Pancreas (tissue), 10 donors: ENCODE measurements around the gene FZD7. TPM values are rescaled to one million over a fixed set of nuclear protein-coding genes. Genes with fewer than 3 reads are reported as not detected.

Experiments used
- ATAC-seq, 4 donors: fragments of 200-7000 bp; cut with Tn5 transposase; one replicate each; pipeline versions ENCODE4 v1.8.0 to v1.9.1; 2020; ENCODE audit warnings: mild to moderate bottlenecking in 4 of 4, moderate library complexity in 4 of 4
- DNase-seq, 6 donors: peaks; one replicate each; pipeline ENCODE4 v3.0.0-alpha.2; 2020
- FAIRE-seq: peaks from 2 replicates; lab custom pipeline; 2012; peaks lifted over from hg19 to GRCh38; lab: Jason Lieb, UNC
- H3K27ac ChIP-seq, 4 donors: fragments of 200-600 bp; sonication (generic); 1 replicate in 3 of 4; 2 replicates in 1 of 4; pipeline versions ENCODE4 v1.5.0 to v1.8.0; 2020
- H3K27me3 ChIP-seq, 4 donors: fragments of 200-600 bp; one replicate each; pipeline ENCODE4 v1.8.0; 2021
- H3K36me3 ChIP-seq, 3 donors: fragments of 200-600 bp; sonication (generic) in 1 of 3; one replicate each; pipeline versions ENCODE4 v1.5.0 to v1.8.0; 2020 to 2021
- H3K4me1 ChIP-seq, 3 donors: fragments of 200-600 bp; one replicate each; pipeline ENCODE4 v1.8.0; 2021
- H3K4me3 ChIP-seq, 4 donors: fragments of 200-600 bp; sonication (generic) in 2 of 4; one replicate each; pipeline versions ENCODE4 v1.5.0 to v1.8.0; 2020 to 2021
- H3K9me3 ChIP-seq, 4 donors: fragments of 200-600 bp; one replicate each; pipeline ENCODE4 v1.8.0; 2021
- CTCF ChIP-seq, 4 donors: fragments of 200-600 bp; sonication (generic) in 3 of 4; IDR thresholded peaks; one replicate each; pipeline versions ENCODE4 v1.5.0 to v1.8.0; 2021; ENCODE audit warnings: antibody characterized with exemption in 4 of 4
- WGBS, 2 donors: extraction: QIAGEN DNeasy Blood & Tissue Kit; methylation state at CpG; one replicate each; pipeline ENCODE4 v1.1.7; 2013; 5-methylcytosine and 5-hydroxymethylcytosine counted together
- intact Hi-C, 3 donors: fragments of 100-400 bp; cut with DNase I; formaldehyde crosslinking; loops; one replicate each; pipeline versions ENCODE4 v1.11.1 to v1.14.2; 2022
- polyA plus RNA-seq, 2 donors: library from polyadenylated mRNA; stranded (reverse); fragments of 200-250 nt; gene quantifications; one replicate each; pipeline ENCODE4 v1.2.3, GENCODE V29; 2013
- total RNA-seq, 6 donors: library from RNA; stranded (reverse); fragmentation: NEBNext Ultra II Directional in 4 of 6; extraction: Animal tissue kit (Norgen Biotek cat#: 25700) in 4 of 6; gene quantifications; one replicate each; pipeline versions ENCODE4 v1.2.1 to v1.2.4, GENCODE V29; 2021 to 2023
- donor health status: healthy with polysubstance abuse.
- donor health status: DM: no; HTN: no; CAD: no; lungs with moderate emphysema.
- donor health status: DM: no; HTN: no; CAD: no.
- donor health status: control.
- donor health status: control.
- donor health status: Bipolar disorder and iron deficiency.
- donor health status: DM: yes; HTN: yes; CAD: no.
- donor health status: DM: no; HTN: no; CAD: no.
- donor health status: DM: no; HTN: no; CAD: no.
- donor health status: DM: yes; HTN: yes; CAD: no.

Gene FZD7
- total and polyA plus RNA-seq, 8 donors: 0.53 to 5.2 (median 1.1) TPM

- 79 to 85% methylated on average over 3 of the region's 3 CpGs for WGBS, 2 donors
- intact Hi-C loops: no loop called here
- no peak for TF ChIP-seq CTCF (IDR thresholded peaks at IDR 0.05)
- no peak for FAIRE-seq
- Histone ChIP-seq H3K9me3 (no peaks in the 10 kb centered on the region), H3K4me3 (no peak overlapping the region), H3K27ac (no peak overlapping the region), H3K27me3 (no peaks in the 10 kb centered on the region), H3K4me1 (no peaks in the 10 kb centered on the region), H3K36me3 (no peaks in the 10 kb centered on the region)
- no peak for DNase-seq
- ATAC-seq: no peak
Measured at GRCh38 chr2:202060218-202060617, 26.6 kb downstream of the FZD7 start.

- no peaks in the 10 kb centered on the region for H3K4me1 ChIP-seq
- H3K9me3 ChIP-seq: no peaks in the 10 kb centered on the region
- no peaks in the 10 kb centered on the region for H3K36me3 ChIP-seq
- ATAC-seq: no peak
- FAIRE-seq: no peak
- intact Hi-C loops: no loop called here
- TF ChIP-seq CTCF (IDR thresholded peaks at IDR 0.05): no peak
- DNase-seq: no peak
- 89 to 98% methylated on average over 2 of the region's 2 CpGs for WGBS, 2 donors
- H3K27ac ChIP-seq: no peak overlapping the region
- no peak overlapping the region for H3K4me3 ChIP-seq
- no peaks in the 10 kb centered on the region for H3K27me3 ChIP-seq
Measured at GRCh38 chr2:202061695-202062094, 28.0 kb downstream of the FZD7 start.

GRCh38 chr2:202064171-202064880 is 30.7 kb downstream of the FZD7 start:
- DNase-seq (no peak), FAIRE-seq (no peak), ATAC-seq (peak in 3 of 4 donors; percentile 41 to 64 (median 53))
- H3K27ac ChIP-seq: no peak overlapping the region
- intact Hi-C loops: no loop called here
- H3K4me3 ChIP-seq: no peak overlapping the region
- WGBS, 2 donors: 32 to 40% methylated on average over 3 of the region's 3 CpGs
- H3K27me3 ChIP-seq: no peaks in the 10 kb centered on the region
- H3K4me1 ChIP-seq: no peaks in the 10 kb centered on the region
- no peaks in the 10 kb centered on the region for H3K9me3 ChIP-seq
- H3K36me3 ChIP-seq: no peaks in the 10 kb centered on the region
- no peak for TF ChIP-seq CTCF (IDR thresholded peaks at IDR 0.05)

- intact Hi-C loops: no loop called here
- H3K9me3 ChIP-seq: no peaks in the 10 kb centered on the region
- FAIRE-seq (no peak), DNase-seq (no peak), ATAC-seq (no peak)
- 92 to 94% methylated on average over 3 of the region's 3 CpGs for WGBS, 2 donors
- no peaks in the 10 kb centered on the region for H3K4me1 ChIP-seq
- no peaks in the 10 kb centered on the region for H3K36me3 ChIP-seq
- TF ChIP-seq CTCF (IDR thresholded peaks at IDR 0.05): no peak
- no peak overlapping the region for H3K27ac ChIP-seq
- H3K4me3 ChIP-seq: no peak overlapping the region
- no peaks in the 10 kb centered on the region for H3K27me3 ChIP-seq
Measured at GRCh38 chr2:202064881-202065230, 31.2 kb downstream of the FZD7 start.

GRCh38 chr2:202065876-202066275 is 32.2 kb downstream of the FZD7 start:
- Histone ChIP-seq H3K36me3 (no peaks in the 10 kb centered on the region), H3K4me1 (no peaks in the 10 kb centered on the region), H3K27ac (no peak overlapping the region), H3K9me3 (no peaks in the 10 kb centered on the region), H3K27me3 (no peaks in the 10 kb centered on the region), H3K4me3 (no peak overlapping the region)
- no peak for FAIRE-seq
- TF ChIP-seq CTCF (IDR thresholded peaks at IDR 0.05): no peak
- ATAC-seq: no peak
- WGBS, 2 donors: 89 to 94% methylated on average over 3 of the region's 3 CpGs
- DNase-seq: no peak
- intact Hi-C loops: no loop called here
